ENCODE data around the gene USP32.
A peak's percentile ranks its signal among the peaks of the same experiment; 100 is the strongest.
"Not testable (repeated sequence)": the region's sequence is repeated elsewhere in the genome, so short reads cannot be mapped to it uniquely, and the experiment has no call there.

The USP32 gene

GRCh38 chr17:60392042-60392844 lies at the start of gene USP32:
Gene USP32, minus strand, starts transcription at chr17:60392133. Its CDS starts 194 bp downstream, at chr17:60391939.
- DNase-seq: peak; percentile 97

- no peak for DNase-seq
Observed at GRCh38 chr17:60439501-60439900, 47.6 kb upstream of the USP32 start.

- DNase-seq: no peak
Observed at GRCh38 chr17:60436676-60437075, 44.7 kb upstream of the USP32 start.

GRCh38 chr17:60435244-60436167 lies 43.6 kb upstream of the USP32 start:
- peak; percentile 9 for DNase-seq

- DNase-seq: not testable (repeated sequence)
Observed at GRCh38 chr17:60433021-60433997, 41.4 kb upstream of the USP32 start.

- DNase-seq: not testable (repeated sequence)
Observed at GRCh38 chr17:60430561-60430960, 38.6 kb upstream of the USP32 start.

GRCh38 chr17:60428491-60428890 lies 36.6 kb upstream of the USP32 start:
- not testable (repeated sequence) for DNase-seq

GRCh38 chr17:60426596-60426995 lies 34.7 kb upstream of the USP32 start:
- no peak for DNase-seq

GRCh38 chr17:60425626-60426025 lies 33.7 kb upstream of the USP32 start:
- DNase-seq: no peak

GRCh38 chr17:60423865-60424264 lies 31.9 kb upstream of the USP32 start:
- no peak for DNase-seq

GRCh38 chr17:60422162-60422665 lies 30.3 kb upstream of the USP32 start, which contains the start of gene CHCT1:
Gene CHCT1, plus strand, starts transcription at chr17:60422489. Its CDS starts 104 bp downstream, at chr17:60422593.
- DNase-seq: no peak

GRCh38 chr17:60421273-60422161 lies 29.6 kb upstream of the USP32 start:
- peak; percentile 74 for DNase-seq

GRCh38 chr17:60419875-60420274 lies 27.9 kb upstream of the USP32 start:
- DNase-seq: not testable (repeated sequence)

GRCh38 chr17:60419003-60419402 lies 27.1 kb upstream of the USP32 start:
- DNase-seq: not testable (repeated sequence)

GRCh38 chr17:60416368-60416925 lies 24.5 kb upstream of the USP32 start:
- no peak for DNase-seq

- DNase-seq: no peak
Observed at GRCh38 chr17:60415146-60415545, 23.2 kb upstream of the USP32 start.

- DNase-seq: no peak
Observed at GRCh38 chr17:60412701-60413100, 20.8 kb upstream of the USP32 start.

- DNase-seq: no peak
Observed at GRCh38 chr17:60410001-60410400, 18.1 kb upstream of the USP32 start.

- DNase-seq: no peak
Observed at GRCh38 chr17:60406887-60407286, 15.0 kb upstream of the USP32 start.

GRCh38 chr17:60403962-60404361 lies 12.0 kb upstream of the USP32 start:
- no peak for DNase-seq

GRCh38 chr17:60403523-60403810 lies 11.5 kb upstream of the USP32 start:
- no peak for DNase-seq

Data from stimulated activated naive CD4-positive, alpha-beta T cell treated with Interleukin-2 at 50 U/mL for 16 hours (primary cell).